Measurements from ENCODE around the gene C12orf42.

- TF ChIP-seq CTCF (IDR thresholded peaks at IDR 0.05) (no peak), POLR2AphosphoS5 (IDR thresholded peaks at IDR 0.05) (no peak), EP300 (IDR thresholded peaks at IDR 0.05) (no peak)
Measured at GRCh38 chr12:103421402-103421801, 74.4 kb downstream of the C12orf42 start.
